ENCODE data around the gene MAT2B. TPM values are rescaled to one million over a fixed set of nuclear protein-coding genes. Genes with fewer than 3 reads are reported as not detected.
"Not testable (repeated sequence)": the region's sequence is repeated elsewhere in the genome, so short reads cannot be mapped to it uniquely, and the experiment has no call there.

Gene MAT2B
- total RNA-seq, 1 donor from 2014 or later = 98.9 TPM

GRCh38 chr5:163506726-163507125, 1.3 kb downstream of the MAT2B start:
- H3K4me3 Mint-ChIP-seq (ENCODE audit: low read depth) = peak overlapping the region; percentile 87
- H3K27ac Mint-ChIP-seq = peak overlapping the region; percentile 99
- no peak for DNase-seq (ENCODE audit: low spot score)
- no peaks in the 10 kb centered on the region for H3K27me3 Mint-ChIP-seq (ENCODE audit: low read depth)
- peaks cover 35% of the 10 kb centered on the region for H3K36me3 Mint-ChIP-seq (ENCODE audit: low read depth)
- no peaks in the 10 kb centered on the region for H3K9me3 Mint-ChIP-seq
- H3K4me1 Mint-ChIP-seq (ENCODE audit: low read depth) = peaks cover 41% of the 10 kb centered on the region
- intact Hi-C loops (cut with micrococcal nuclease) = loop anchor here (2.0 kb wide), 2 partner anchors 26 to 58 kb away; no protein-coding TSS in a partner anchor

- intact Hi-C loops (cut with micrococcal nuclease) = no loop called here
- H3K36me3 Mint-ChIP-seq (ENCODE audit: low read depth) = peaks cover 54% of the 10 kb centered on the region
- H3K27me3 Mint-ChIP-seq (ENCODE audit: low read depth) = no peaks in the 10 kb centered on the region
- H3K27ac Mint-ChIP-seq = peak overlapping the region; percentile 78
- no peaks in the 10 kb centered on the region for H3K9me3 Mint-ChIP-seq
- DNase-seq (ENCODE audit: low spot score) = no peak
- peaks cover 34% of the 10 kb centered on the region for H3K4me1 Mint-ChIP-seq (ENCODE audit: low read depth)
- peak overlapping the region; percentile 75 for H3K4me3 Mint-ChIP-seq (ENCODE audit: low read depth)
These were observed 3.3 kb downstream of the MAT2B start for GRCh38 chr5:163508753-163509152.

GRCh38 chr5:163509291-163509951, 4.0 kb downstream of the MAT2B start:
- H3K9me3 Mint-ChIP-seq = no peaks in the 10 kb centered on the region
- intact Hi-C loops (cut with micrococcal nuclease) = no loop called here
- no peaks in the 10 kb centered on the region for H3K27me3 Mint-ChIP-seq (ENCODE audit: low read depth)
- peaks cover 32% of the 10 kb centered on the region for H3K4me1 Mint-ChIP-seq (ENCODE audit: low read depth)
- H3K4me3 Mint-ChIP-seq (ENCODE audit: low read depth) = peak overlapping the region; percentile 75
- H3K27ac Mint-ChIP-seq = peak overlapping the region; percentile 70
- H3K36me3 Mint-ChIP-seq (ENCODE audit: low read depth) = peaks cover 60% of the 10 kb centered on the region
- no peak for DNase-seq (ENCODE audit: low spot score)

GRCh38 chr5:163512526-163512925, 7.1 kb downstream of the MAT2B start:
- H3K36me3 Mint-ChIP-seq (ENCODE audit: low read depth) = peaks cover 75% of the 10 kb centered on the region
- intact Hi-C loops (cut with micrococcal nuclease) = no loop called here
- H3K4me1 Mint-ChIP-seq (ENCODE audit: low read depth) = peaks cover 29% of the 10 kb centered on the region
- H3K4me3 Mint-ChIP-seq (ENCODE audit: low read depth) = no peak overlapping the region
- no peak overlapping the region for H3K27ac Mint-ChIP-seq
- no peaks in the 10 kb centered on the region for H3K9me3 Mint-ChIP-seq
- DNase-seq (ENCODE audit: low spot score) = no peak
- no peaks in the 10 kb centered on the region for H3K27me3 Mint-ChIP-seq (ENCODE audit: low read depth)

DNA sequence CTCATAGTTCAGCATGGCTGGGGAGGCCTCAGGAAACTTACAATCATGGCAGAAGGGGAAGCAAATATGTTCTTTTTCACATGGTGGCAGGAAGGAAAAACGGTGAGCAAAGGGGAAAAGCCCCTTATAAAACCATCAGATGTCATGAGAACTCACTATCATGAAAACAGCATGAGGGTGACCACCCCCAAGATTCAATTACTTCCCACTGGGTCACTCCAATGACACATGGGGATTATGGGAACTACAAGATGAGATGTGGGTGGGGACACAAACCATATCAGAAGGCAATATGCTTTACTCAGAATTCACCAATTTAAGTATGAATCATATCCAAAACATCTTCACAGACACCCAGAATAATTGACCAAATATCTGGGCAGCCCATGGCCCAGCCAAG, 19.7 kb downstream of the MAT2B start:
- H3K27me3 Mint-ChIP-seq (ENCODE audit: low read depth) = no peaks in the 10 kb centered on the region
- no peak overlapping the region for H3K27ac Mint-ChIP-seq
- H3K4me1 Mint-ChIP-seq (ENCODE audit: low read depth) = no peaks in the 10 kb centered on the region
- no peak overlapping the region for H3K4me3 Mint-ChIP-seq (ENCODE audit: low read depth)
- H3K9me3 Mint-ChIP-seq = no peaks in the 10 kb centered on the region
- no peak for DNase-seq (ENCODE audit: low spot score)
- intact Hi-C loops (cut with micrococcal nuclease) = no loop called here
- H3K36me3 Mint-ChIP-seq (ENCODE audit: low read depth) = peaks cover 16% of the 10 kb centered on the region

DNA sequence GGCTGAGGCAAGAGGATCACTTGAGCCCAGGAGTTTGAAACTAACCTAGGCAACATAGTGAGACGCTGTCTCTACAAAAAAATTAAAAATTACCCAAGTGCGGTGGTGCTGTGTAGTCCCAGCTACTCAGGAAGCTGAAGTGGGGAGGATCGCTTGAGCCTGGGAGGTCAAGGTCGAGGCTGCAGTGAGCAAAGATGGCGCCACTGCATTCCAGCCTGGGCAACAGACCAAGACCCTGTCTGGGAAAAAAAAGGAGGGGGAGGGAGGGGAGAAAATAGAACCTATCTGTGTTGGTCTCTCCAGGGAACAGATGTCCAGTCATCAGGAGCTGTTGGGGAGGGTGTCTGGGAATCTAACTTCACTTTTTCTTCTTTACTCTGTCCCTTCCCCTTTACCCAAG, 24.3 kb downstream of the MAT2B start:
- peaks cover 11% of the 10 kb centered on the region for H3K27me3 Mint-ChIP-seq (ENCODE audit: low read depth)
- no peaks in the 10 kb centered on the region for H3K36me3 Mint-ChIP-seq (ENCODE audit: low read depth)
- no peaks in the 10 kb centered on the region for H3K4me1 Mint-ChIP-seq (ENCODE audit: low read depth)
- H3K9me3 Mint-ChIP-seq = no peaks in the 10 kb centered on the region
- no peak overlapping the region for H3K4me3 Mint-ChIP-seq (ENCODE audit: low read depth)
- DNase-seq (ENCODE audit: low spot score) = no peak
- no peak overlapping the region for H3K27ac Mint-ChIP-seq
- intact Hi-C loops (cut with micrococcal nuclease) = no loop called here

- no peak for DNase-seq (ENCODE audit: low spot score)
- intact Hi-C loops (cut with micrococcal nuclease) = no loop called here
- no peak overlapping the region for H3K27ac Mint-ChIP-seq
- no peak overlapping the region for H3K4me3 Mint-ChIP-seq (ENCODE audit: low read depth)
- H3K27me3 Mint-ChIP-seq (ENCODE audit: low read depth) = peaks cover 13% of the 10 kb centered on the region
- H3K36me3 Mint-ChIP-seq (ENCODE audit: low read depth) = no peaks in the 10 kb centered on the region
- H3K4me1 Mint-ChIP-seq (ENCODE audit: low read depth) = no peaks in the 10 kb centered on the region
- no peaks in the 10 kb centered on the region for H3K9me3 Mint-ChIP-seq
These were observed 25.9 kb downstream of the MAT2B start for GRCh38 chr5:163531272-163531671.

DNA sequence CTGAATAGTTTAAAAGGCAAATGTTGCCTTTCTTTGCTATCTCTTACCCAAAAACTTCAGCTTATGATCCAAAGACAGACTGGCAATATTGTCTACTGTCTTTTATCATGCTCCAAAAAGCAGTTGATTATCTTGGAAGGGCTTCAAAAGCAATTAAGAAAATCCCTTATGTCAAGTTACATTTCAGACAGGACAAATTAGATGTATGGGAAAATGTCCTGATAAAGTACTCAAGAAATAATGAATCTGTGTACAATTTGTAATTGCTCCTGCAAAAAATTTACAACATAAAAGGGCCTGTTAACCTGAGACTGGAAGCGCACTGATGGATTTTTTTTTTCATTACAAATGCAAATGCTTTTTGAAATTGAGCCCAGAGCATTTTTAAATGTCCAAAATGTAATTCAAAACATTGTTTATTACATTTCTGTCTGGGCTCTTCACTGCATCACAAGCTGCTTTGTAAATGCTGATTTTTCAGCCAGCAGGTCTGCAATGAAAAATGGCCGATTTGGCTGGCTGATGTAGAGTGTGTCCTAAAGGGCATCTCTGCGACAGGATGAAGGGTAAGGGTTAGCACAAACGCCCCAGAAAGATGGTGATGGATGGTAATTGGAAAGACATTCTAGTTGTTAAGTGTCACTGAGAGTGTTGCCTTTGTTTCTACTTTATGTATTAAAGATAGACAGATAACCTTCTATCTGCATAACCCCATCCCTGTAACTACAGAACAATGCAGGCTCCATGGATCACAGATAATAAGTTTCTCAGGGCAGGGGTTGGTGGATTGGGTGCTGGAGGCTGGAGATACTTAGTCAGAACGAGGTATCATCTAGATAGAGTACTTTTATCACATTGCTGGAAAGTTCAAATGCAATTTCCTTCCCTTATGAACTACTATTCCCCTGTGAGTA, 27.0 kb downstream of the MAT2B start:
- no peaks in the 10 kb centered on the region for H3K9me3 Mint-ChIP-seq
- no peaks in the 10 kb centered on the region for H3K36me3 Mint-ChIP-seq (ENCODE audit: low read depth)
- peaks cover 16% of the 10 kb centered on the region for H3K27me3 Mint-ChIP-seq (ENCODE audit: low read depth)
- H3K4me1 Mint-ChIP-seq (ENCODE audit: low read depth) = no peaks in the 10 kb centered on the region
- DNase-seq (ENCODE audit: low spot score) = no peak
- intact Hi-C loops (cut with micrococcal nuclease) = no loop called here
- H3K27ac Mint-ChIP-seq = no peak overlapping the region
- H3K4me3 Mint-ChIP-seq (ENCODE audit: low read depth) = no peak overlapping the region

- Mint-ChIP-seq H3K36me3 (ENCODE audit: low read depth) (no peaks in the 10 kb centered on the region), H3K27me3 (ENCODE audit: low read depth) (peaks cover 16% of the 10 kb centered on the region), H3K9me3 (no peaks in the 10 kb centered on the region), H3K4me3 (ENCODE audit: low read depth) (no peak overlapping the region), H3K4me1 (ENCODE audit: low read depth) (no peaks in the 10 kb centered on the region), H3K27ac (no peak overlapping the region)
- intact Hi-C loops (cut with micrococcal nuclease) = no loop called here
- DNase-seq (ENCODE audit: low spot score) = no peak
These were observed 27.8 kb downstream of the MAT2B start for GRCh38 chr5:163533223-163533622.

- Mint-ChIP-seq H3K27ac (no peak overlapping the region), H3K4me1 (ENCODE audit: low read depth) (no peaks in the 10 kb centered on the region), H3K36me3 (ENCODE audit: low read depth) (no peaks in the 10 kb centered on the region), H3K27me3 (ENCODE audit: low read depth) (peaks cover 19% of the 10 kb centered on the region), H3K9me3 (no peaks in the 10 kb centered on the region), H3K4me3 (ENCODE audit: low read depth) (no peak overlapping the region)
- no peak for DNase-seq (ENCODE audit: low spot score)
- intact Hi-C loops (cut with micrococcal nuclease) = no loop called here
These were observed 29.2 kb downstream of the MAT2B start for GRCh38 chr5:163534492-163535094.

DNA sequence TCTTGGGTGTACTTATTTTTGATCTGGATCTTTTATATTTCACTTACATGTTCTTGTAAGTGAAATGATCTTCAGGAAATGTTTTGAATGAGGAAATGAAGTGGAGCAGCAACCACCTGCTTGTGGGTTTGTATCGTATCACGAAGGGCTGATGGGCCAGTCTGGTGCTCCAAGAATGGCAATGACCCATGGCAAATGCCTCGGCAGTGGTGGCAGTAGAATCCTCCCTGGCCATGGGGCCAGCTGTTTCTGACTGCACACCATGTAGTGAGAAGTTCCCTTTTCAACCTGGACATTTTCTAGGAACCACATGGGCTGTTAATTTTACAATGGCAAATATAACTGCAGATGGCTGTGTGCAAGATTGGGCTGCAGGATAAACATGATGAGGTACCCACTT, 29.9 kb downstream of the MAT2B start:
- Mint-ChIP-seq H3K4me3 (ENCODE audit: low read depth) (no peak overlapping the region), H3K4me1 (ENCODE audit: low read depth) (no peaks in the 10 kb centered on the region), H3K9me3 (no peaks in the 10 kb centered on the region), H3K27me3 (ENCODE audit: low read depth) (peaks cover 19% of the 10 kb centered on the region), H3K36me3 (ENCODE audit: low read depth) (no peaks in the 10 kb centered on the region), H3K27ac (no peak overlapping the region)
- intact Hi-C loops (cut with micrococcal nuclease) = no loop called here
- no peak for DNase-seq (ENCODE audit: low spot score)

DNA sequence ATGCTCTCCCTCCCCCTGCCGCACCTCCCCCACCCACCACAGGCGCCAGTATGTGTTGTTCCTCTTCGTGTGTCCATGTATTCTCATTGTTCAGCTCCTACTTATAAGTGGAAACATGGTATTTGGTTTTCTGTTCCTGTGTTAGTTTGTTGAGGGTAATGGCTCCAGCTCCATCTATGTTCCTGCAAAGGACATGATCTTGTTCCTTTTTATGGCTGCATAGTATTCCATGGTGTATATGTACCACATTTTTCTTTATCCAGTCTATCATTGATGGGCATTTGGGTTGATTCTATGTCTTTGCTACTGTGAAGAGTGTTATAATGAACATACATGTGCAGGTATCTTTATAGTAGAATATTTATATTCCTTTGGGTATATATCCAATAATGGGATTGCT, 31.0 kb downstream of the MAT2B start:
- H3K27me3 Mint-ChIP-seq (ENCODE audit: low read depth) = peaks cover 20% of the 10 kb centered on the region
- H3K4me1 Mint-ChIP-seq (ENCODE audit: low read depth); H3K36me3 Mint-ChIP-seq (ENCODE audit: low read depth); H3K4me3 Mint-ChIP-seq (ENCODE audit: low read depth); H3K27ac Mint-ChIP-seq; intact Hi-C loops (cut with micrococcal nuclease); DNase-seq (ENCODE audit: low spot score); H3K9me3 Mint-ChIP-seq: not testable (repeated sequence)

DNA sequence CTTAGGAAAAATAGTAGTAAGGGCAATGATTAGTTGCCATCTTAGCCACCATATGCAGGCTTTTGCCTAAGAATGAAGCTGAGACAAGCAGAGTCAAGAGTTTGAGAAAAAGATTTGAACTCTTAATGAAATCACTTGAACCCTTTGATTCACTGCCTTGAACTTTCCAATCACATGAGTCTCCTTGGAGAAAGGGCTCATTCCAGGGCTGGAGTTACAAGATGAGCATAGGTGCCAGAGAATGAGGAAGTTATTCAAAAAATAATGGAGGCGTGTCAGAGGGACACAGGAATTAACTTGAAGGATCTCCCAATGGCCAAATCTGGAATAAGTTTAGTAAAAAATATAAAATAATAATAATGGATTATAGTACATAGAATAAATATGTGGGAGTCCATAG, 35.3 kb downstream of the MAT2B start:
- Mint-ChIP-seq H3K9me3 (no peaks in the 10 kb centered on the region), H3K27ac (no peak overlapping the region), H3K36me3 (ENCODE audit: low read depth) (no peaks in the 10 kb centered on the region), H3K4me1 (ENCODE audit: low read depth) (no peaks in the 10 kb centered on the region), H3K4me3 (ENCODE audit: low read depth) (no peak overlapping the region), H3K27me3 (ENCODE audit: low read depth) (peaks cover 14% of the 10 kb centered on the region)
- DNase-seq (ENCODE audit: low spot score) = no peak
- intact Hi-C loops (cut with micrococcal nuclease) = no loop called here

All from activated T-helper 2 cell treated with anti-CD3 and anti-CD28 coated beads, Interferon-gamma antibody, Interleukin-2, Interleukin-4, amounts not matched to agents 10 μg/mL and 5 μg/mL and 100 μg/mL, durations not matched to agents 14 hours and 24 hours and 36 hours (primary cell).